GM11168 (cell line): ENCODE measurements around the gene NOP9.
"Not testable (repeated sequence)": the region's sequence is repeated elsewhere in the genome, so short reads cannot be mapped to it uniquely, and the experiment has no call there.

Experiments
- in situ Hi-C: fragments of 300-500 bp; cut with MboI; formaldehyde crosslinking; loops from one replicate; pipeline ENCODE4 v1.12.0; 2022; ENCODE audit warnings: low sequenced_read_pairs; ENCODE audit not compliant: unreplicated experiment

The NOP9 gene

GRCh38 chr14:24339284-24340151 is 39.9 kb downstream of the NOP9 start, which contains the start of gene RIPK3:
RIPK3 (minus strand) TSS chr14:24339991; CDS start chr14:24339826, 165 bp downstream.
- in situ Hi-C loops, result no loop called here

- in situ Hi-C loops, result no loop called here
These were observed 41.0 kb downstream of the NOP9 start for GRCh38 chr14:24340606-24341005.

GRCh38 chr14:24342889-24343288 is 43.2 kb downstream of the NOP9 start:
- in situ Hi-C loops, result no loop called here

- in situ Hi-C loops, result no loop called here
These were observed 44.4 kb downstream of the NOP9 start for GRCh38 chr14:24343795-24344660.

- in situ Hi-C loops, result no loop called here
These were observed 47.5 kb downstream of the NOP9 start for GRCh38 chr14:24347134-24347533.

GRCh38 chr14:24348186-24348585 is 48.5 kb downstream of the NOP9 start:
- in situ Hi-C loops, result no loop called here

- in situ Hi-C loops, result no loop called here
These were observed 50.1 kb downstream of the NOP9 start for GRCh38 chr14:24349742-24350141.

- in situ Hi-C loops, result no loop called here
These were observed 51.9 kb downstream of the NOP9 start for GRCh38 chr14:24351517-24351916.

GRCh38 chr14:24353559-24354481 is 54.2 kb downstream of the NOP9 start:
- in situ Hi-C loops, result no loop called here

GRCh38 chr14:24354482-24354825 is 54.8 kb downstream of the NOP9 start:
- in situ Hi-C loops, result not testable (repeated sequence)

- in situ Hi-C loops, result no loop called here
These were observed 55.4 kb downstream of the NOP9 start for GRCh38 chr14:24355009-24355408.

- in situ Hi-C loops, result no loop called here
These were observed 56.6 kb downstream of the NOP9 start for GRCh38 chr14:24356208-24356607.
